HEK293 (cell line): ENCODE results near the gene MBD6.

Experiments
- ATF2 ChIP-seq: fragments of 450-650 bp; formaldehyde crosslinking; IDR thresholded peaks from 2 replicates; pipeline ENCODE4 v1.5.1; 2016; ENCODE audit warnings: missing biosample characterization, missing genetic modification characterization, low read depth
- BCL11A ChIP-seq: fragments of 450-650 bp; formaldehyde crosslinking; IDR thresholded peaks from 2 replicates; pipeline ENCODE4 v1.5.1; 2016; ENCODE audit warnings: low read depth, missing biosample characterization, missing genetic modification characterization
- CTCF ChIP-seq: fragments of 450-650 bp; formaldehyde crosslinking; IDR thresholded peaks from 2 replicates; pipeline ENCODE4 v1.5.1; 2016; ENCODE audit warnings: missing biosample characterization, missing genetic modification characterization
- ELK4 ChIP-seq: IDR thresholded peaks from 2 replicates; pipeline ENCODE4 v1.6.1; 2011; ENCODE audit warnings: mild to moderate bottlenecking, low read depth, low read length, borderline replicate concordance
- REST ChIP-seq: fragments of 450-650 bp; formaldehyde crosslinking; IDR thresholded peaks from 2 replicates; pipeline ENCODE4 v1.5.1; 2016; ENCODE audit warnings: missing biosample characterization, missing genetic modification characterization
- ZNF140 ChIP-seq: fragments of 450-650 bp; formaldehyde crosslinking; IDR thresholded peaks from 2 replicates; pipeline ENCODE4 v1.5.1; 2016; ENCODE audit warnings: missing biosample characterization, missing genetic modification characterization
- ZNF280D ChIP-seq: fragments of 450-650 bp; formaldehyde crosslinking; IDR thresholded peaks from 2 replicates; pipeline ENCODE4 v1.5.1; 2016; ENCODE audit warnings: missing biosample characterization, missing genetic modification characterization
- ZNF362 ChIP-seq: fragments of 450-650 bp; formaldehyde crosslinking; IDR thresholded peaks from 2 replicates; pipeline ENCODE4 v1.5.1; 2016; ENCODE audit warnings: missing biosample characterization, missing genetic modification characterization
- ZNF768 ChIP-seq: fragments of 450-650 bp; formaldehyde crosslinking; IDR thresholded peaks from 2 replicates; pipeline ENCODE4 v1.5.1; 2018; ENCODE audit warnings: missing biosample characterization, mild to moderate bottlenecking, missing genetic modification characterization

- no peak for TF ChIP-seq CTCF (tag by site-specific recombination)
- no peak for TF ChIP-seq REST (tag by site-specific recombination)
- TF ChIP-seq ZNF362, result no peak
- TF ChIP-seq ZNF140 (tag by site-specific recombination), result no peak
- TF ChIP-seq BCL11A (tag by site-specific recombination), result no peak
- TF ChIP-seq ELK4, result no peak
- TF ChIP-seq ZNF768 (tag by site-specific recombination), result no peak
- TF ChIP-seq ZNF280D (tag by site-specific recombination), result no peak
- TF ChIP-seq ATF2 (tag by site-specific recombination), result no peak
Observed at GRCh38 chr12:57536597-57536942, 13.9 kb downstream of the MBD6 start.
